Daoy (cell line): ENCODE results near the gene TFF3. TPM values are rescaled to one million over a fixed set of nuclear protein-coding genes. Genes with fewer than 3 reads are reported as not detected.

Source experiments
- DNase-seq: peaks from one replicate; pipeline ENCODE4 v3.0.0-alpha.2; 2015; ENCODE audit warnings: low read depth
- total RNA-seq: library from RNA; depleted of rRNA; stranded (reverse); fragments of >200 nt; shearing (Covaris generic); gene quantifications from 2 replicates; pipeline ENCODE4 v1.2.3, GENCODE V29; 2014

Gene TFF3
- total RNA-seq, 1 experiment from 2014 or later, result 3.4 TPM

- DNase-seq, result no peak
Observed at GRCh38 chr21:42320791-42321190, 5.6 kb upstream of the TFF3 start.

- DNase-seq, result no peak
Observed at GRCh38 chr21:42319851-42320572, 4.8 kb upstream of the TFF3 start.

DNA sequence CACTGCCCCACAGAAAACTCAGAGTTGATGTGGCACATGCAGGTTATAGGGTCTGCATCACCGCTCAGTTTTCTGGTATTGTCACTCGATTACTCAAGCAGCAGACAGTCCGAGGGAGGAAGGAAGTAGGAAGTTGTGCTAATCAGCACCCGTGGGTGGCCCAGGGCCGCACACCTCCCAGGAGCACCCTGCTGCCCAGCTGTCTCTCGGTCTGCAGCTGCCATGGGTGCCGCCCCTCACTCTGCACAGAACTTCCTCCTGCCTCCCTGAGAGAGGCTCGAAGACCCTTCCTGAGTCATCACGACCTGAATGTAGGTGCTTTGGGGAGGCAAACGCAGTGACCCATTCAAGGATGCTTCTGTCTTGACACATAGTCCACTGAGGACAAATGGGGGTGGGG, 4.2 kb upstream of the TFF3 start:
- no peak for DNase-seq

DNA sequence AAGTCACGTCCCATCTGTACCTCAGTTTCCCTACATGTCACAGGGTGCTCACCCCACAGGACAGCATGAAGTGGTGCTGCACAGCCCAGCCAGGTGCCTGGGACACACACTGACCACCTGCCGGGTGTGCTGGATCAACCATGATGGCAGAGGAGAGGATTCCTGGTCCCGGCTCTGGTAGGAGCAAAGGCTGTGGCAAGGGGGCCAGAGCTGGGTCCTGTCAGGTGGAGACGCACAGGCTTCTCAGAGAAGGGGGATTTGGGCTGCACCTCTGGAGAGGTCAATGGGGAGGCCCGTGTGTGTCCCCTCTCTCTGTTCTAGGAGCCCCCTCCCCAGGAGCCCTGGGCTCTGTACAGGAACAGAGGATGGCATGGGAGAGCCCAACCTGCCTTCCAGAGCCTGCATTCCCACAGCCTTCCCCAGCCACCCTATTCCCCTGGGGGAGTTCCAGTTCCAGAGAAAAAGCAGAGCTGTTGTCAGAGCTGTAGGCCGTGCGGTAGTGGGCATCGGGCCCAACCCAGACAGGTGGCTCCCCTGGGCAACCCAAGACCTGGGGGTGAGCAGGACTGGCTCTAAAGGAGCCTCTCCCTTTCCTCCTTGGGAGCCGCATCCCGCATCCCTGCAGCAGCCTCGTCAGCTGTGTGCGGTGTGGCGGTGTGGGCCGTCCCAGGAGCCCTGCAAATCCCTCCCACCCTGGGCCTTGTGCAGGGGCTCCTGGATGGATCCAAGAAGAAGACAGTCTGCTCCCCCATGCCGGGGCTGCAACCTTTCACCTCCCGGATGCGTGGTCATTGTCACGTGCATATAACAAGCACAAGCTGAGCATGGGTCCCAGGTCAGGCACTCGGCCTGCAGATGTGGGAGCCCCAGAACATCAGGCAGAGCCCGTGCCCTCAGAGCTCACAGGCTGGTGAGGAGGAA, 2.9 kb upstream of the TFF3 start:
- no peak for DNase-seq

GRCh38 chr21:42317341-42317741, 2.1 kb upstream of the TFF3 start:
- DNase-seq, result no peak

- DNase-seq, result no peak
Observed at GRCh38 chr21:42316891-42317290, 1.7 kb upstream of the TFF3 start.

DNA sequence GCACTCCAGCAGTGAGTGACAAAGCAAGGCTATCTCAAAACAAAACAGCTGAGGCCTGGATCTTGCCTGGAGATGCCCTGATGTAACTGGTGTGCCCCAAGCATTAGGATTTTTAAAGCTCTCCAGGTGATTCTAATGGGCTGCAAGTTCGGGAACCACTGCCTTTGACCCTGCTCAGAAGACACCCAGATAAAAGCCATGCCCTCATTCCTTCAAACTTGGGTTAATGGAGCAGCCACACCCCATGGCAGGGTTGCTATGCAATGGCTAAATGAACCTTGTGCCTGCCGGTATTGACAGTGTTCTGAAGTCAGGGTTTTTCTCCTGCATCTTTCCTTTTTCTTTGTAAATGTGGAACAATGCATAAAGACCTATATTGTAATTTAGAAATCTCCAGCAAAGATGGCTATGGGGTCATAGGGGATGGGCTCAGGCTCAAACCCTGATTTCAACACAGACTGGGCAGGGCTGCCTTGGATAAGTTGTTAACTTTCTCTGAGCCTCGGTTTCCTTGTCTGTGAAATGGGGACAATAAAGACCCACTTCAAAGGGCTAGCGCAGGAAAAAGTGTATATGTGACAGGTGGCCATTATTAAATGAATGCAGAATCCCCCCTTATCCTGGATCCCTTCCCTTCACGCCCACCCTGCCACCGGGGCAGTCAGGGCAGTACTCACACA, 453 bp downstream of the TFF3 start:
- DNase-seq, result no peak

GRCh38 chr21:42313501-42313969, 1.7 kb downstream of the TFF3 start:
- peak; percentile 42 for DNase-seq

DNA sequence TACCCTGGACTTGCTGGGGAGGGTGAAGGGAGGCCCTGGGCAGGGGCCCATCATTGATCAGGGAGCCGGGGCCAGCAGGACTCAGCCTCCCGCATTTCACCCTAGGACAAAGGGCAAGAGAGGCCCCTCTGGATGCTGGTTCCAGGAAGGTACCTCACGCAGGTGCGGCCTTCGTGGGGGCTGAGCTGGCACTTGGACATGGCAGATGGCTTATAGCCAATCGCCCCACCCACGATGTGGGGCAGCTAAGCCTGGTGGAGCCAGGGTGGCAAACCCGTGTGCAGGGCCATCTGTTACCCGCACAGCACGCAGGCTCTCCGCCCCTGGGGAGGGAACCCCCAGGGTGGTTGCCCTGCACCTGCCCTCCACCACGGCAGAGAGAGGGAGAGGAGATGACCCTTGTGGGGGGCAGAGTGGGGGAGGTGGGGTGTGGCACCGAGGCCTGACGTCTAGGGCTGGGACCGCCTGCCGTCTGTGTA, 2.5 kb downstream of the TFF3 start:
- no peak for DNase-seq

- no peak for DNase-seq
Observed at GRCh38 chr21:42311816-42312625, 3.2 kb downstream of the TFF3 start.

DNA sequence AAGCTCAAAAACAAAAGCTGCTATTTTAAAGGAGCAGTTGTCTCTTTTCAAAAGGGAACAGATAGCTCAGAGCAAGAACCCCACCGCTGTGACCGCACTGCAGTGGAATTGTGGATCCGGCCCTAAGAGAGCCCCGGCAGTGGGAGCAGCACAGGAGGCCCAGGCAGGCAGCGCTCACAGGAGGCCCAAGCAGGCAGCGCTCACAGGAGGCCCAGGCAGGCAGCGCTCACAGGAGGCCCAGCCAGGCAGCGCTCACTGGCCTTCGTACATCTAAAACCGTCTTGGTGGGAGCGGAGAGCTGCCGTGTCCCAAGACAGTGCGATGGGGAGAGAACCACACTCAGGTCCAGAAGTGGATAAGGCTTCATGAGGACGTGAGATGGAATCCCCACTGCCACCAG, 4.0 kb downstream of the TFF3 start:
- DNase-seq, result no peak

DNA sequence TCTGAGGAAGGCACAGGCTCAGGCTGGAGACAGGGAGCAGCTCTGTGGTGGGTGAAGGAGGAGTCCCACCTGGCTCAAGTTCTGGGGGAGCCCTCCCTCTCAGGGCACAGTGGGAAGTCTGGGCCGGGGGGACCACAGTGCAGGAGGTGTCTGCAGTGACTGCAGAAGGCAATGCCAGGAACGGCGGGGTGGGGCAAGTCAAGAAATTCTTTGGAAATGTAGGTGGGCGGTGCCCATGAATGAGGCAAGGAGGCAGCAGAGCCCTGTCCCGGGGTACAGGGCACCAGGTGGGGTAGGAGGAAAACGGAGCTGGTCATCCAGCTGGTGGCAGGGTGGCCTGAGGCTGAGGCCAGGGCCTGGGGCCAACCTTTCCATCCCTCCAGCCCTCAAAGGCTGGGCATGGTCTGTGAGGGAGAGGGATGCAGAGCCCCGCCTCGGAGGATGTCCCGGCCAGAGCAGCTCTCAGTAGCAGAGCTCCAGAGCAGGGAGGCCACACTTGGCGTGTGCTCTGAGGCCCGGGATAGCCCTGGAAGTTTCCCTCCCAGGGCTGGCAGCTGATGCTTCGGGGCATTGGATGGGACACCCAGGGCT, 4.7 kb downstream of the TFF3 start:
- no peak for DNase-seq

- peak; percentile 64 for DNase-seq
Observed at GRCh38 chr21:42309753-42310213, 5.4 kb downstream of the TFF3 start.

DNA sequence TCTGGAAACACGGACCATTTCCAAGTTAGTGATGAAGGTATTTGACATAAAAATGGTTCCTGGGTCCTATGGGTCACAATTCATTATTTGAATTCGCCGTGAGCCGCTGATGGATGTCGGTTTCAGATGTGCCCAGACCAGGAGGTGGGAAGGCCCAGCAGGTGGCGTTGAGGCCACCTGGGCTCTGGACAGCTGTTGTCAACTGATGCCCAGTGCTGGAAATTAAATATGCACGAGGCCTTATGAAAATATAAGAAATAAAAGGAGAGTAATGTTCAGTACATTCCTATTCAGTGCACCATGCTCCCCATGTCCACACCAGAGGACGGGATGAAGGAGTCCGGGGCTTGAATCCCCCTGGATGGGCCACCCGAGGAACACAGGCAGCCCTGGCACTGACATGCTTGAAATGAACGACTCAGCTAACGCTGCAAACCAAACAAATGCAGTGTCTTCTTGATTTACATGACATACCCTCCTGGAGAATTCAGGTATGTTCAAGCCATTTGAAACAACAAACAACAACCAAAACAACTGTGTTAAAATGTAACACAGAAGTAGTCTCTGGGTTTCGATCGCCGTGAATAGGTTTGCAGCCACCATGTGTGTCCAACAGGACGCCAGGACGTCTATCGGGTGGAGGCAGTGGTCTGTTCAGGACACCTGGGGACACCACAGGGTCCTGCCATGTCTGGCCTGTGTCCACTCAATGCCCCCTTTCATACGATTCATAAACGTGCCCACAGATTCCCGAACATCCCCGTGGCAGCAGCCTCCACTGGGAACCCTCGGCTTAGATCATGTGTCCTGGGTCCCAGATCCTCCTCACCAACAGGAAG, 6.1 kb downstream of the TFF3 start:
- no peak for DNase-seq

GRCh38 chr21:42308161-42308913, 6.9 kb downstream of the TFF3 start:
- no peak for DNase-seq

DNA sequence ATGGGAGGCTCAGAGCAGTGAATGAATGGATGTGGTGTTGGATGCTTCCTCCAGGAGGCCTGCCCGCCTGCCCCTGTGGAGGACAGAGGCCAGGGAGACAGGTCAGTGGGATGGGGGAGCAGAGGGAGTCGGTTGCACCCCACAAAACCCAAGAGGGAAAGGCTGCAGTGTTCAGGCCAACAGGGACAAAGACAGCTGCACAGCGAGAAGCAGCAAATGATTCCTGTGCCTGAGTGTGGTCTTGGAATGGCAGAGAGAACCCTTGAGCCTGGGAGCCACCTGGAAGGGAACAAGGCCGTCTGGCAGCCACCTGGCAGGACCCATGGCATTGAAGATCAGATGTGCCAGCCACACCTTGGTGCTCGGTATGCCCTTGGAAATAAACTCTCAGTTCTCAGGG, 8.1 kb downstream of the TFF3 start:
- DNase-seq, result no peak

DNA sequence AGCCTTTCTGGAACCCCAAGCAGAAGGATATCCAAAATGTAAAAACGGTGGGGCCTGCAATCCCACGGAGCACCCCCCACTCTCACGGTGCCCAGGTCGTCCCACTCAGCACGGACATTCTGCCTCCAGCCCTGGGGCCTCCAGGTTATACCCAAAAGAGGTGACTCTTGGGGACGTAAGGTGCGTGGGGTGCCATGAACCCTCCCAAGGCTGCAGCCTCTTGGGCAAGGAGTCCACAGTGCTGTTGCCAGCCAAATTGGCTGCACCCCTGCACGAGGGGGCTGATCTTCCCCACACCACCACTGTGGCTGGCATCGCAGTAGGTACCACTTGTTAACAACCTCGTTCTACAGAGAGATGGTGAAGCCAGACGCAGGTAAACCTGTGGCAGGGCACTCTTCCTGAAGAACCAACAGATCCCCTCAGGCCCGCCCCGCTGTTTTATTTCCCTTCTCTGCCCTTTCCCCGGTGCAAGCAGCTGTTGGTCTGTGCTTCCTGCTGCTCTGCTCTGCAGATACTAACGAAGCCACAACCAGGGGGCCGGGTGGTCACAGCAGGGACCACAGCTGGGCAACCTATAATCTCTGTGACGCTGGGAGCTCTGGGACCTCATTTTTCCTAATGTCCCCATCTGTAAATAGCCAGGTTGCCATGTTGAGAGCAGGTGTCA, 8.7 kb downstream of the TFF3 start:
- DNase-seq, result no peak

GRCh38 chr21:42305707-42306147, 9.5 kb downstream of the TFF3 start:
- DNase-seq, result no peak
